GM18858 (cell line): ENCODE measurements around the gene TAGLN3.

ENCODE experiments used
- ATAC-seq: cut with Tn5 transposase; IDR thresholded peaks from one replicate; pipeline ENCODE4 v1.9.1; 2021; ENCODE audit not compliant: unreplicated experiment

TAGLN3 gene

DNA sequence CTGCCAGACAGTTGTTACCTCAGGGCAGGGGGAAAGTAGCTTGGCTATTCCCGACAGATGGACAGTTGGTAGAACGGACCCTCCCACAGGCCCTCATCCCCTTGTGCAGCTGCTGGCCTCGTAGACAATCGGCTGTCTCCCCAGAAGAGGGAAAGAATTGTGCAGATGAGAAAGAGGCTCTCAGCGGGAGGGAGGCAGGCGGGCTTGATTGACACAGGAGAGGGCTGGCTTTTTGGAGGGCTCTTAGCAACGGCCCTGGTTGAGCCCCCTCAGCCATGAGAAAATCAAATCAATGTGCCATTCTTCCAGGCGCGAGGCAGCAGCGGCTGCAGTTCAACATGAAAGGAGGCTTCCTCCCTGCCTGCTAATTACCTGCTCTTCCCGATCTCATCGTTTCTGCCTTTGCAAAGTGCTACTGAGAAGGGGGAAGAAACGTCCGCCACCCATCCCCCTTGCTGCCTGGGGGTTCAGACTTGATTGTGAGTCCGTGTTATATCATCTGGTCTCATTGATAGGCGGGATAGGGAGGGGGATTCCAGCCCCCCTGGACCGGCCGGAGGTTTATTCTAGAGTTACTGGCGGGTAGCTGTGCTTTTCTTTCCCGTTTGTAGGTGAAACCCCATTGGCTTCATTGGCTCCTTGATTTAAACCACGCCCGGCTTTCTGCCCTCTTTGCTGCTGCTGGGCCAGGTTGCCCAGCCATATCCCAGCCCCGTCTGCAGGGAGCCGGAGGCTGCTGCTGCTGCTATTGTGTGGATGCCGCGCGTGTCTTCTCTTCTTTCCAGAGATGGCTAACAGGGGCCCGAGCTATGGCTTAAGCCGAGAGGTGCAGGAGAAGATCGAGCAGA lies at the start of gene TAGLN3:
TSS of gene TAGLN3 (plus strand) at position 287 of the 848 bp plus-strand sequence. CDS start at position 788, 501 bp downstream.
- peak; percentile 37 for ATAC-seq

DNA sequence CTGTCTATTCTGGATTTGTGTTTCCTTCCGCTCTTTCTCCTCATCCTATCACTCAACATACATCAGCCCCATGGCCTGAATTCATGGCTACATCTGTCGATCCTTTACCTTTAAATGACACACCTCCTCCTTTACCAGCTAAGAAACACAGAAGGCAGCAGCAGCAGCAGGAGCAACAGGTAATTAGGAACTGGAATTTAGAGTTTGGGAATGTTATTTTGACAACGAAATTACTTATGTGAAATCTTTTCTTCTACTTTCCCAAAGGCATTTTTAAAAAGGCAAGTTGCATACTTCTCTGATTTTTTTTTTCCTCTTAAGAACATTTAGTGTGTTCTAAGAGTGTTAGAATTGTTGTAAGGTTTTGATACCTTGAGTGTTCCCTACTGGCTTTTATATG lies 49.0 kb upstream of the TAGLN3 start:
- no peak for ATAC-seq

DNA sequence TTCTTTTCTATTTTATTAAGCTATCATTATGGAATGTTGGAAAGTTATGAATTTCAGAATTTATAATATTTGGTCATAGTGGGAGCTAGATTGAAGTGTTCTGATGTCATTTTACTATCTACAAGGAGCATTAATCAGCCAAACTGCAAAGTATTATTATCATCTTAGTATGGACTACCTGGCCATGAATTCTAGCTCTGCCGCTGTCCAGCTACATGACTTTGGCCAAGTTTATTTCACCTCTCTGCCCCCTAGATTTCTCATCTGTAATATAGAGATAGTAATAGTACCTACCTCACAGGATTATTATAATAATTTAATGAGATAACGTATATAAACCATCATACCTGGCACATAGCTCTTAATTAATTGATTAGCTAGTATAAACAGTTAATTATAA lies 47.7 kb upstream of the TAGLN3 start:
- no peak for ATAC-seq

DNA sequence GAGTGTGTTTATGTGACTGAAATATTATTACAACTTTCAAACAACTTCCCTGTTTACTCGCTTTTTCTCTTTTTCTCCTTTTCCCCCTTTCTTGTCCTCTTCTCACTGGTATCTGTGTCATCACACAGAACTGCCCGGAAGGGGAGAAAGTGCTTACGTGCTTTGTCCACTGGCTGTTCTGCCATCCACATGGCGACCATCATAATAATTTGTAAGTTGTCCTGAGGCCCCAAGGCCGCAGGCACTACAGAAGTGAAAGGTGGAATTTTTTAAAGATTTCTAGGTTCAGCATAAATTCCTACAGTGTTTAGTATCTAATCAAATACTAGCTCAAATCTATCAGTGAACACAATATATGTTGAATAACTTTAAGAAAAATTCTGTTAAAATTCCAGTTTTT lies 46.6 kb upstream of the TAGLN3 start:
- ATAC-seq = no peak

DNA sequence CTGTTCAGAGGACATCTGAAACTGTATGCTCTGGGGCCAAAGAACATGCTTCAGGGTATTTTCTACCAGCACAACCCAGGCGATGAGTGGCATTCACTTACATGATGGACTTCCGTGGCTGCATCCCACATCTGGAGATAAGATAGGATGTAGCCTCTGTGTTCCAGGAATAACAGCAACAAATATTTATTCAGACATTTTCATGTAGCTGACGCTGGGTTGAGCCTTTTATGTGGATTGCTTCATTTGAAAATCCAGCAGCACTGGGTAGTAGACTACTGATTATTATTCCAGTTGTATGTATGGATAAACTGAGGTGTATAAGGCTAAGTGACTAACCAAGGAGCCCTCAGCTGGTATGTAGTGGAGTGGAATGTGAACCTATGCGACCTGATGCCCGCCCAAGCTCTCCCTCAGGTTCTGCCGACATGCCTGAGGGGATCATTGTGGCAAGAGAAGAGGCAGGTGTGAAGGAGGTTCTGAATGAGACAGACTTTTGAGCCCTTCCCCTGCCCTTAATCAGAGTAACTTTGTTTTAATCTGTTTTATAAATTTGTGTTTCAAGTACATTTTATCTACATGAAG lies 45.8 kb upstream of the TAGLN3 start:
- ATAC-seq = no peak

DNA sequence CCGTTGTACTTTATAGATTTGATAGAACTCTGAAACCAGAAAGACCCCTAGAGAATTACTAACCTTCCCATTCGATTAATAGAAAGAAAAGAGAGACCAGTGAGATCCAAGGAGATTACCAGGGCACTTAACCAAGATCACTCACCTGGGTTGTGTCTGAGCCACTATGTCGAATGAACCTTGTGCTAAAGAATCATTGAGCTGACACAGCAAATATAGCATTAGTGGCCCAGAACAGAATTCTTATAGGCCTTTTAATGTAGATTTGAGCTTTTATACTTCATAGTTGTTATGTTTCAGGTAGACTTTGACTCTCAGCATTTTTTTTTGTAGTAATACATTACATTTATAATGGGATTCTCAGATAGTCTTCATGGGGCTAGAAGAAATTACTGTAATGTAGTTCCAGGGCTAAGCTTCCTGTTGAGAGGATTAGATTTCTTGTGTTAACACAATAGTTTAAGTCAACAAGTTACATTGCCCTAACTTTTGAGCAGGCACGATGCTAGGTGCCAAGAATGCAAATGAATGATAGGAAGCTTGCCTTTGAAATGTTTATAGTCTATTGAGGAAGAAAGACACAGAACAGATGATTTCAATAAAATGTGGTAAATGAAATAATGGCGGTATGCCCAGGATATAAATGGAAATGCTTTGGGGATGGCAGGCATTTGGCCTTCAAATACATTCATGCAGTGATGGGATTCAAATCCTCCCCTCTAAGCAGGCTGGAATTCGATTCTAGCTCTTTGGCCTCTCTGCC lies 44.3 kb upstream of the TAGLN3 start:
- no peak for ATAC-seq

DNA sequence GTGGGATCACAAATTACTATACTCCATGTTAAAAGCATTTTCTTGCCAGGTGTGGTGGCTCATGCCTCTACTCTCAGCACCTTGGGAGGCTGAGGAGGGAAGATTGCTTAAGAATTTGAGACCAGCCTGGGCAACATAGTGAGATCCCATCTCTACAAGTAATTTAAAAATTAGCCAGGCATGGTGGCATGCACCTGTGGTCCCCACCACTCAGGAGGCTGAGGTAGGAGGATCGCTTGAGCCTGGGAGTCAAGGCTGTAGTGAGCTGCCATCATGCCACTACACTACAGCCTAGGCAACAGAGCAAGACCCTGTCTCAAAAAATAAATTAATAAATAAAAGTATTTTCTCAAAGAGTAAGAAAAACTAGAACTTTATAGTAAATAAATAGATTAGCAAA lies 42.8 kb upstream of the TAGLN3 start:
- ATAC-seq = no peak

DNA sequence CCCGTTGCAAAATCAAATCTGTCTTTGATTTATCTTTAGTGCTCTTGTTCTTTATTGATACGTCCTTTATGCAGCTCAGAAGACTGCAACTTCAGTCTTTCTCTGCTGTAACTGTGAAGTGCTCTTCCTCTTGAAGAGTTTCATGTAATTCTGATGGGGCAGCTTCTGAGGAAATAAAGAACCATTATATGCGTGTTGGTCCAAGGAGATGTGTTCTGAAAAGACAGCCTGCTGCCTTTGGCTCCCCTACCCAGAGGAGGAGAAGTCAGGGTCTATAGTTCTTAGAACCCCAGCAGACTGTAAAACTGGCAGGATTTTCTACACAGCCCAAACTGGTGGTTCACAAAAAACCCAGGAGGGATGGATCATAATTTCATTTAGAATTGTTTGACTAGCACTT lies 42.3 kb upstream of the TAGLN3 start:
- no peak for ATAC-seq

DNA sequence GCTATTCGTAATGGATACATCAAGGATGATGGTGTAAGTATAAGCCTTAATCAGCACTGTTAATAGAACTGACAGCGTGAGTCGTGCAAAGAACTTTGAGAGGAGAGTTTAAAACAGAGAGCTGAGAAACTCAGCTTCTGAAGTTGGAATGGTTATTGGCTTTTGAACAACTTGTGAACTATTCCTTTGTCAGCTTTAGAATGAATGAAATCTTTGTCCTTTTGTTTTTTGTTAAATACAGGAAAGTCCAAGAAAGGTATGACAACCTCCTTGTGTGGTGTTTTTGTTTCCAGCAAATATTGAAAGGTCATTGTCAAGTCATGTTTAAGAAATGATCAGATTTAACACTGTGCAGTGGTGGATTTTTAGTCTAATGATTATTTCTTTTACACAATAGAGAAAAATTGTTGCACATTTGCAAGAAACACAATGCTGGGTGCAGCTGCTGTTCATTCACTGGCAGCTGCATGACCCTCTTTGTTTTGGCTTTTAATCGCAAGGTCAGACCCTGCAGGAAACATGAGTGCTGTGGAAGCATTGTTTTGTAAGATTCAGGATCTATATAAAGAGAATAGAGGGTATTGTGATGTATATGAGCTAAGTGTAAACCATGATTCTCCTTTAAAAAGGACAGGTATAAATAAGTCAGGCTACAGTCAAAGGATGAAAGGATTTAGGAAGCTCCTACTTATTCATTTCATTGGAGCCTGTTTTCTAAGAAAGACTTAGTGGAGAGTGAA lies 41.6 kb upstream of the TAGLN3 start:
- ATAC-seq = no peak

DNA sequence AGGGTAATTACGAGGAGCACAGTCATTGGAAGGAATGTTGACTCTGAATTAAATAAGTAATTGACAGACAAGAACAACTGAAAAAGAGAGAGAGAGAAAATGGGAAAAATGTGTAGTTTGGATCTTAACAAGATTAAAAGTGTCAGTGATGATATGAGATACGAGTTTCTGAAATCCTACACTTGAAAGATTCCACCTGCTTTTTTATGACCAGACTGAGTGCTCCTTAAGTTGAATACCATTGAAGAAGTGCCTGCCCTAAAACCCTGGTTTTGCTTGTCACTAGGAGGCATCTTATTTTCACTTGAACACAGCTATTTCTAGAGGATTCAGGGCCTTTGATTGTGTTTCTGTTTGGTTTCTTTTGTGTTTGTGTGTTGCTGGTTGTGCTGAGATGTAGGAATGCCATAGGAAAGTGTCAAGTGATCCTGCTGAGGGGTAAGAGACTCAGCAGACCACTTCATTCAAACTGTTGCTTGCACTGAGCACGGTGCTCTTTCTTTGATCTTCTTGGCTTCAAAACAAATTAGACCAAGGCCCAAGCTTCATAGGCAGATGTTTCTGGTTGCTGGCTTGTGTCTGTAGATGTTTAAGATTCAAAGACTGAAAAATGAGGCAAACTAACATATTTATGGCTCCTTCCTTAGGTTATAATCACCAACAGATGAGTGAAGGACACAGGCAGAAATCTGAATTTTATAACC lies 37.1 kb upstream of the TAGLN3 start:
- ATAC-seq = no peak

DNA sequence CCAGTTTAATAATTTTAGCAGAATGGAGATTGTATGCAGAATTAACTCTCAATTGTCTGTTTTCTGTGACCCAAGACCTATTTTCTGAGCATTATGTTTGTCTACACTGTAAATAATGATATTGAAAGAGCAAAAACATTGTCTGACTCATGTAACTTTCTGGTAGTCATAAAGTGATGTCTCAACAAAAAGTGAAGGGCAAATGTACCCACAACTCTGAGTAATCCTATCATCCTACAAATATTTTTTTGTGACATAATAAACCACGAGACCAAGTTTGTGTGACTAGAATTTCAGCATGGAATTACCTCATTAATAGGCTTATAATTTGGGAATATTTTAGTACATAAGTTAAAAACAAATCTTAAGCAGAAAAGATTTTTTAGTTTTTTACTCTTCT lies 35.3 kb upstream of the TAGLN3 start:
- ATAC-seq = no peak

DNA sequence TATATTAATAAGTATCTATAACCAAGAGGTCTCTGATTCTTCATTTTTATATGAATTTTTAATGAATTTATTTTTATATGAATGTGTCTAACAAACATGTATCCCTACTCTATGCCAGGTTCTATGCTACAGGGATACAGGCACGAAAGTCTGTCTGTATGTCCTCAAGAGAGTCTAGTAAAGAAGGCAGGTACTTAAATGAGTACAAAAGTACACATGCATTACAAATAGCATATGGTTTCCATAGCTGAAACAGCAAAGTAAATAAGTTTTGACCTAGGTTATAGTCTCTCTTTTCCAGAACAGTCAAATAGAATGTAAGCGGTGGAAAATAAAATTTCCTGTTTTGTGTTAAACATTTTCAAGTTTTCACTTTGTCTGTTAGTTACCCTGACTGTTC lies 33.2 kb upstream of the TAGLN3 start:
- ATAC-seq = no peak

DNA sequence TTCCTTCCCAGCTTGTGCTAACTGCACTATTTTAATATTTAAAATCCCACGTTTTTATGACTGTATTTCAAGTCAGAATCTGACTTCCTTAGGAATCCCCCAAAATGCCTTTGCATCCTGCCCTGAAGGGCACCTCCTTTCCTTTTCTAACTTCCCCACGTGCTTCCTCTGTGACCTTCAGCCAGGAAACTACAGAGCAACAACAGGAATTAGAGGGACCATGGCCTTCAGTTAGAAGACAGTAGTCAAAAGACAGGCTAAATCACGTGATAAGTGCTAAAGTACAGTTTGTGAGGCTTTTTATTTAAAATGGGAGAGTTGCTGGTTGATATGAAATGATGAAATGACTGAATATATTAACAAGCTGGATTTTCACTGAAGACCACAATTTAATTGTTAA lies 31.7 kb upstream of the TAGLN3 start:
- no peak for ATAC-seq

DNA sequence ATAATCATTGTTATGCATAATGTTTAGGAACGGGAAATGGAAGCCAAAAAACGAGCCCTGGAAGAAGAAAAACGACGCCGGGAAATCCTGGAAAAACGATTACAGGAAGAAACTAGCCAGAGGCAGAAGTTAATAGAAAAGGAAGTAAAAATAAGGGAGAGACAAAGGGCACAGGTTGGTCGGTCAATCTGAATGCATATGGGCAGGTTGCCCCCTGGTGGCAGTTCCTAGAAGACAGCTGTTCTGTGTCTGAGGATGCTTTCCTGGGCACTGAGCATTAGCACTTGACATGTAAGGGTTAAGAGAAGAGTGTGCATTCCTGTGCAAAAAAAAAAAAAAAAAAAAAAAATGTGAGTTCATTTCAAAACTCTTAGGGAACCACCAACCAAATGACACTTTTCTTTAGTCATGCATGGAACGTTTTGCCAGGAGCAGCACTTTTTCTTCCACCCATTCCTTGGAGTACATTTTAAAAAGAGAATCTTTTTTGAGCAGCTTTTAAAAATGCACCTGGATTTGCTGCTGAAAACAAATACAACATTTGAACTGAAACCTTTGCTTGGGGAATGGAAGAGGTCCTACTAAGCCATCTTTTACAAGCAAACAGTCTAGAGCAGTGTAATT lies 31.0 kb upstream of the TAGLN3 start:
- peak; percentile 81 for ATAC-seq

DNA sequence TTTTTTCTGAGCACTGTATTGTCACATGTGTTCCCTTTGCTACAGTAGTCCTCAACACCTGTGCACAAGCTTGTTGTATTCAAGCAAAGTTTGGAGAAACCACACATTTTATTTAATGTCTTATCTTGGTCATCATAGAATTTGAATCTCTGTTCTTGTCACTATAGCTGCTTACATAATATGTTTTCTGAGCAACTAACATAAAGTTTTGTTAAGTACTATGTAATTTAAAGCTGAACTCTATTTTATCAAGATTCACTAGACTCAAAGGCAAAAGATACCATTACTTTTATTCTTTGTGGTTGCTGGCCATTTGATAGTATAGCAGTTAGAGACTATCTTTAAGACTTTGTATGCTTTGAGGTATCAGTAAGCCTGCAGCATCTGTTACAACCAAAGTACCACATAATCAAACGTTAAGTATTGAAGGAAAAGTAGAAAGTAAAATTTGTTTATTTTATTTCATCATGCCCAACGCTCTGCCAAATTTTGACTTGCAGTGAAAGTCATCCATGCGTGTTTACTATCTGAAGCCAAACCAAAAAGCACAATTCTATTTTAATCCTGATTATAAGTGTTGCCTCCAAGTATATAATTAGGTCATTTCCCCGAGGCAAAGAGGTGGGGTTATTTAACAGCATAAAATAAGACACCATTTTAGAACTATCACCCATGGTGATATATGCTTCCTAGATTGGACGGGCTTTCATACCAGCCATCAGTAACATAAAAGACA lies 30.2 kb upstream of the TAGLN3 start:
- no peak for ATAC-seq

DNA sequence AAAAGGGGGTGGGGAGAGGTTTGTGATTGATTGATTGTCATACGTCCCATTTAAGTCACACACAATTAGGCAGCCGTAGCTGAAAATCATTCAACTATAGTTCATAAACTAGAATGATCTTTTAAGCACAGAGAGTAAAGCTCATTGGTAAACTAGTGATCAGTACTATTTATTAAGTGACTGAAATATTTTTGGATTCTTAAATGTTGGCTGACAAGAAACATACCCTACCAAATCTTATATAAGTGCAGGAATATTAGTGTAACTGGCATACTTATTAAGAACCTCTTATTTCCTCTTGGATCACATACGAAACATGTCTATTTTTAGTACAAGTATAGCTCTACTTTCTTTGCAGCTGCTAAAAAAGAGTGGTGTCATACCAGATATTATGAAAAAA lies 28.3 kb upstream of the TAGLN3 start:
- no peak for ATAC-seq

DNA sequence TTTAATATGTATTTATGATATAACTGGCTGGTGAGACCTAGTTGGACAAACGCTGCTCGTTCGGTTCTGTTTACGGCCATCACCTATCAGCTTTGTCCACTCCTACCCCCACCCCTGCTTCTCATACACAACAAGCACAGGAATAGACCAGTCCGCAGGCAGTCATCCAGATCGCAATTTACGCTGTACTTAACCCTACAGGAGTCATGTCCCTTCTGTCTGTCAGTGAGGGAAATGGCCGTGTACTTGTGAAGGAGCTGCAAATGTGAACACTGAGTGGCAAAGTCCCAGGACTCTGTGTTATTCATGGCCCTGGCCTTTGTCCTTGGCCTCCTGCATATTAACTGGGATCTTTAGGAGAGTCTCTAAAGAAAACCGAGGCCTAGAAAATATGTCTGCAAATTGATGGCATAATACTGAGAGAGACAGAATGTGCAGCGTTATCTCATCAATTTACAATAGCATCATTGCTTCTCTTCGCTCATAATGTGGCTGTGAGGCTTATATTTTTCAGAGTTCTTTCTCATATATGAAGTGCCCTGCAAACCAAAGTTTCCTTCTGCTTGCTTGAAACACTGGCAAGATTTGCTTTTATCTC lies 27.1 kb upstream of the TAGLN3 start:
- ATAC-seq = no peak

DNA sequence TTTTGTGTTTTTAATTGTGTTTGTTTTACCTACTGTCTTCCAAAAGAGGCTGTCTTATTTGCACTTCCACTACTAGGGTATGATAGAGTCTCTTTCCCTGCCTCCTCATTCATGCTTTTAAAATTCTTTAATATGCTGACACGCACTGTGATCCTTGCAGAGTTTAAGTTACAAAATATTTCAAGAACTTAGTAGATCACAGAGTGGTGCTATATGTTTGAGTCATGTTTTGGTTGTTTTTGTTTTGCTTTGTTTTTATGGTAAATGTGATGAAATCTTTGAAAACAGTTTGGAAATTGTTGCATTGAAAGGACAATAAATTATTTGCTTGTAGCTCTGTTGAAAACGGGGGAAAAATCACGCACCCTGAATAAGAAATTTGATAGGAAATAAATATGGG lies 25.8 kb upstream of the TAGLN3 start:
- ATAC-seq = no peak

DNA sequence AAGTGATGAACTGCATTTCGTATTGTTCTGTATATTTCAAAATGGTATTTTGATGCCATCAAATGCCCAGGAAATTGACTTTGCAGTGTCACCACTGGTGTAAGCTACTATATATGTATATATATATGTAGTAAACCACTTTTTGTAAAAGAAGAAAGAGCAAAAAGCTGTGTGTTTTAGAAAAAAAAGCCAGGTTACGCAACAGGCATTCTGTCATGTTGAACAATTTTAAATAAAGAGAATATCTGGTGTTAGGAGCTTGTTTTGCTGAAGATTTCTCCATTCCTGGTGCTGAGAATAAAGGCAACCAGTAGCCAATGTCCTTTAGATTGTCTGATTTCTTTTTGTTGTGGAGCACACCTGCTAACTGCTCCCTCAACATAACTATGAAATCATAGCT lies 23.6 kb upstream of the TAGLN3 start:
- ATAC-seq = no peak
